Tibial artery (tissue), 4 donors: ENCODE measurements around the gene VARS2.
"Not testable (repeated sequence)": the region's sequence is repeated elsewhere in the genome, so short reads cannot be mapped to it uniquely, and the experiment has no call there.

ENCODE experiments used
- DNase-seq, 2 donors: peaks; one replicate each; pipeline ENCODE4 v3.0.0-alpha.2; 2019
- H3K27ac ChIP-seq, 2 donors: fragments of 200-600 bp; sonication (generic) in 1 of 2; 1 replicate in 1 of 2; 2 replicates in 1 of 2; pipeline ENCODE4 v1.5.1; 2018 to 2019; ENCODE audit warnings: mild to moderate bottlenecking in 1 of 2
- H3K27me3 ChIP-seq, 2 donors: fragments of 200-600 bp; sonication (generic) in 1 of 2; one replicate each; pipeline versions ENCODE4 v1.5.1 to v1.6.0; 2016 to 2019
- H3K36me3 ChIP-seq, 3 donors: fragments of 200-600 bp; sonication (generic) in 2 of 3; one replicate each; pipeline ENCODE4 v1.5.1; 2016 to 2019; ENCODE audit warnings: mild to moderate bottlenecking in 2 of 3
- H3K4me1 ChIP-seq, 4 donors: fragments of 200-600 bp; sonication (generic) in 2 of 4; 1 replicate in 3 of 4; 2 replicates in 1 of 4; pipeline ENCODE4 v1.5.1; 2016 to 2019
- H3K4me3 ChIP-seq, 2 donors: fragments of 200-600 bp; sonication (generic) in 1 of 2; 1 replicate in 1 of 2; 2 replicates in 1 of 2; pipeline ENCODE4 v1.5.1; 2018 to 2019; ENCODE audit warnings: mild to moderate bottlenecking in 2 of 2
- H3K9me3 ChIP-seq, 3 donors: fragments of 200-600 bp; sonication (generic) in 1 of 3; one replicate each; pipeline ENCODE4 v1.5.1; 2016 to 2019
- CTCF ChIP-seq, 2 experiments: fragments of 200-600 bp in 1 of 2; fragments of 450-650 bp in 1 of 2; IDR thresholded peaks; one replicate each; pipeline ENCODE4 v1.5.1; 2017 to 2019; ENCODE audit warnings: antibody characterized with exemption in 2 of 2, mild to moderate bottlenecking in 1 of 2, moderate library complexity in 1 of 2
- intact Hi-C: fragments of 100-400 bp; cut with DNase I; formaldehyde crosslinking; loops from one replicate; pipeline ENCODE4 v1.15.0; 2023; ENCODE audit warnings: low total_unique reads

VARS2 gene

GRCh38 chr6:30896541-30896940, 17.5 kb upstream of the VARS2 start:
- peaks cover 44 to 89% (median 81%) of the 10 kb centered on the region in 3 donors for H3K36me3 ChIP-seq
- DNase-seq: no peak
- H3K4me3 ChIP-seq: no peak overlapping the region
- no peak overlapping the region for H3K27ac ChIP-seq
- intact Hi-C loops: no loop called here
- TF ChIP-seq CTCF (IDR thresholded peaks at IDR 0.05): no peak
- no peaks in the 10 kb centered on the region for H3K4me1 ChIP-seq
- H3K9me3 ChIP-seq: no peaks in the 10 kb centered on the region
- H3K27me3 ChIP-seq: no peaks in the 10 kb centered on the region

GRCh38 chr6:30897882-30898281, 16.2 kb upstream of the VARS2 start:
- Histone ChIP-seq H3K27me3 (no peaks in the 10 kb centered on the region), H3K36me3 (peaks cover 43 to 75% (median 67%) of the 10 kb centered on the region in 3 donors), H3K4me1 (no peaks in the 10 kb centered on the region), H3K4me3 (no peak overlapping the region), H3K9me3 (no peaks in the 10 kb centered on the region), H3K27ac (no peak overlapping the region)
- TF ChIP-seq CTCF (IDR thresholded peaks at IDR 0.05): no peak
- no peak for DNase-seq
- intact Hi-C loops: no loop called here

- TF ChIP-seq CTCF (IDR thresholded peaks at IDR 0.05): no peak
- Histone ChIP-seq H3K27me3 (no peaks in the 10 kb centered on the region), H3K4me1 (no peaks in the 10 kb centered on the region), H3K36me3 (peaks cover 33 to 66% (median 58%) of the 10 kb centered on the region in 3 donors), H3K4me3 (no peak overlapping the region), H3K9me3 (no peaks in the 10 kb centered on the region), H3K27ac (no peak overlapping the region)
- no peak for DNase-seq
- intact Hi-C loops: no loop called here
These were observed 15.2 kb upstream of the VARS2 start for GRCh38 chr6:30898750-30899360.

- intact Hi-C loops: no loop called here
- TF ChIP-seq CTCF (IDR thresholded peaks at IDR 0.05): no peak
These were observed 13.1 kb upstream of the VARS2 start for GRCh38 chr6:30900863-30901417.

GRCh38 chr6:30901436-30901835, 12.6 kb upstream of the VARS2 start:
- Histone ChIP-seq H3K4me1 (no peaks in the 10 kb centered on the region), H3K36me3 (peaks cover 19 to 40% (median 32%) of the 10 kb centered on the region in 3 donors), H3K27me3 (no peaks in the 10 kb centered on the region), H3K9me3 (no peaks in the 10 kb centered on the region), H3K4me3 (no peak overlapping the region), H3K27ac (no peak overlapping the region)
- intact Hi-C loops: no loop called here
- no peak for DNase-seq
- no peak for TF ChIP-seq CTCF (IDR thresholded peaks at IDR 0.05)

More at GRCh38 chr6:30900863-30901417, 13.1 kb upstream of the VARS2 start:
- no peaks in the 10 kb centered on the region for H3K27me3 ChIP-seq
- H3K27ac ChIP-seq: no peak overlapping the region
- H3K4me1 ChIP-seq: no peaks in the 10 kb centered on the region
- H3K9me3 ChIP-seq: no peaks in the 10 kb centered on the region
- H3K4me3 ChIP-seq: no peak overlapping the region
- peaks cover 19 to 45% (median 37%) of the 10 kb centered on the region in 3 donors for H3K36me3 ChIP-seq
- DNase-seq: no peak

GRCh38 chr6:30902196-30902595, 11.8 kb upstream of the VARS2 start:
- H3K27me3 ChIP-seq, H3K27ac ChIP-seq, H3K4me1 ChIP-seq, H3K9me3 ChIP-seq, H3K4me3 ChIP-seq, intact Hi-C loops, DNase-seq: not testable (repeated sequence)
- peaks cover 19 to 32% (median 24%) of the 10 kb centered on the region in 3 donors for H3K36me3 ChIP-seq
